GM23338 (cell line): Measurements from ENCODE around the gene GOLGA8H.
"Not testable (repeated sequence)": the region's sequence is repeated elsewhere in the genome, so short reads cannot be mapped to it uniquely, and the experiment has no call there.

Experiments used
- EZH2 ChIP-seq: fragments of 200-600 bp; sonication (generic); IDR thresholded peaks from one replicate; pipeline ENCODE4 v1.8.0; 2017; ENCODE audit warnings: antibody characterized with exemption, mild to moderate bottlenecking, low read depth; ENCODE audit not compliant: unreplicated experiment
- REST ChIP-seq: IDR thresholded peaks from one replicate; pipeline ENCODE4 v1.6.1; 2018; ENCODE audit warnings: antibody characterized with exemption; ENCODE audit not compliant: unreplicated experiment

DNA sequence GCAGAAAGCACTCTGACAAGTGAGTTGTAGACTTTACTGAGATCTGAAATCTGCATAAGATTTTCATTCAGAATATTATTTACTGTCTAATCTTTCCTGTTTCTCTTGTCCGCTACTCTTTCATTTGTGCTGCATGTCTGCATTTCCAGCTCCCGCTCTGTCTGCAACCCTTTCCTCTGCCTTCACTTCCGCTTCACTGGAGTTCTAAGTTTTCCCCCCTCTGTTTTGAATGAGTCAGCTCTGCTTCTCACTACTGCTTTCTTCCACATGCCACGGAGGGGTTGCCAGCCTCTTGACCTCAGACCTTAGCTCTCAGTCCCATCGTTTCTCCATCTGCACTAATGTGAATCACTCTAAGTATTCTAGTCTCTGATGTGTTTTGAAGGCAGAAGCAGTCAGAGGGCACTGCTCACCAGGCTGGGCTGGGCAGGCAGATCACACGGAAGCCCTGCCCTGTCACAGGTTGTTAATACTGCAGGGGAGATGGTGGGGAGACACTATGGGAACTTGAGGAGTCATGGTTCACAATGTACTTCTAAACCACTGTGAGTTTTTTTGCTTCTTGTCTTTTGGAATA lies 24.3 kb upstream of the GOLGA8H start:
- not testable (repeated sequence) for TF ChIP-seq EZH2, REST
